ENCODE results near the gene MTHFR. TPM values are rescaled to one million over a fixed set of nuclear protein-coding genes. Genes with fewer than 3 reads are reported as not detected.

The MTHFR gene
- total and polyA plus RNA-seq, 2 of the 4 experiments (the other 2 are of a cell fraction): 7.3 to 7.4 TPM

DNA sequence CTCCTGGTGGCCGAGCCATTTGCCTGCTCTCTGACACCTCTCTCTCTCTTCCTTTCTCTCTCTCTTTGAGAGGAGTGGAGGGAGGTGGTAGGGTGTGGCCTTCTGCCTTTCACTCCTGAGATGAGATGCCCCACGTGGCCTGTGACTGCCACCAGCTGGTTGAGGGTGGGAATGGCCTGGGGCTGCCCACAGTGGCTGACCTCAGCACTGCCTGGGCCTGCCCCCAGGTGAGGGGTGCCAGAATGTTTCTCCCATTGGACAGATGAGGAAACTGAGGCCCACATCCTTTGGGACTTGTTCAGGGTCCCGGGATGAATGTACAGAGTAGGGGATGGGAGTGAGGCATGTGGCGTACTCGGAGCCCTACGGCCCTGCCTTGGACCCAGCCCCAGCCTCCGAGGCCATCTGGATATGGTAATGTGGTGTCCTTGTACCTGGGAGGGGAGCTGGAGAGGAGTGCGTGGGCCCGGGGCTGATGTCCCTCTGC, 56.5 kb downstream of the MTHFR start:
- in situ Hi-C loops (cut with MboI; ENCODE audit: low sequenced_read_pairs): no loop called here
- ATAC-seq (ENCODE audit: low read depth): peak; percentile 59

More for the DNA sequence above, 56.5 kb downstream of the MTHFR start:
- TF ChIP-seq, protein P1, sequence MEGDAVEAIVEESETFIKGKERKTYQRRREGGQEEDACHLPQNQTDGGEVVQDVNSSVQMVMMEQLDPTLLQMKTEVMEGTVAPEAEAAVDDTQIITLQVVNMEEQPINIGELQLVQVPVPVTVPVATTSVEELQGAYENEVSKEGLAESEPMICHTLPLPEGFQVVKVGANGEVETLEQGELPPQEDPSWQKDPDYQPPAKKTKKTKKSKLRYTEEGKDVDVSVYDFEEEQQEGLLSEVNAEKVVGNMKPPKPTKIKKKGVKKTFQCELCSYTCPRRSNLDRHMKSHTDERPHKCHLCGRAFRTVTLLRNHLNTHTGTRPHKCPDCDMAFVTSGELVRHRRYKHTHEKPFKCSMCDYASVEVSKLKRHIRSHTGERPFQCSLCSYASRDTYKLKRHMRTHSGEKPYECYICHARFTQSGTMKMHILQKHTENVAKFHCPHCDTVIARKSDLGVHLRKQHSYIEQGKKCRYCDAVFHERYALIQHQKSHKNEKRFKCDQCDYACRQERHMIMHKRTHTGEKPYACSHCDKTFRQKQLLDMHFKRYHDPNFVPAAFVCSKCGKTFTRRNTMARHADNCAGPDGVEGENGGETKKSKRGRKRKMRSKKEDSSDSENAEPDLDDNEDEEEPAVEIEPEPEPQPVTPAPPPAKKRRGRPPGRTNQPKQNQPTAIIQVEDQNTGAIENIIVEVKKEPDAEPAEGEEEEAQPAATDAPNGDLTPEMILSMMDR (conservative IDR thresholded peaks at IDR 0.05; ENCODE audit: low read depth, low read length): peak; percentile 20; the same call in 1 of the 2 replicates
- TF ChIP-seq MXI1 (IDR thresholded peaks at IDR 0.05; ENCODE audit: borderline replicate concordance, low read depth, low read length): no peak
- Histone ChIP-seq H2AFZ (replicated peaks; ENCODE audit: low read length, poor library complexity) (no peak overlapping the region), H3K4me3 (ENCODE audit: insufficient read depth, low read depth, low read length) (no peak overlapping the region), H3K14ac (replicated peaks; ENCODE audit: low read depth, low read length) (no peak overlapping the region), H2BK120ac (ENCODE audit: low read depth, low read length) (no peak overlapping the region), H4K91ac (ENCODE audit: insufficient read depth, low read depth, low read length) (no peak overlapping the region), H3K27me3 (ENCODE audit: control insufficient read depth, insufficient read depth, low read length) (no peaks in the 10 kb centered on the region), H3K36me3 (ENCODE audit: control insufficient read depth, insufficient read depth, low read length) (peaks cover 27% of the 10 kb centered on the region), H2BK20ac (ENCODE audit: low read depth, low read length) (no peak overlapping the region), H4K5ac (ENCODE audit: low read depth, low read length) (no peak overlapping the region), H2AK9ac (replicated peaks; ENCODE audit: low read depth, low read length, poor library complexity) (no peak overlapping the region), H3K4me1 (ENCODE audit: control insufficient read depth, insufficient read depth, low read length) (no peaks in the 10 kb centered on the region), H3K4ac (ENCODE audit: low read depth, low read length) (no peak overlapping the region), H3K9me1 (ENCODE audit: insufficient read depth, low read length) (no peaks in the 10 kb centered on the region), H4K20me1 (ENCODE audit: insufficient read depth, low read length) (no peaks in the 10 kb centered on the region), H3K9me3 (ENCODE audit: control insufficient read depth, insufficient read depth, low read length) (no peaks in the 10 kb centered on the region), H3K4me2 (ENCODE audit: low read depth, low read length) (no peak overlapping the region), H3K18ac (ENCODE audit: low read depth, low read length) (no peak overlapping the region), H3K23ac (ENCODE audit: low read depth, low read length) (no peak overlapping the region), H2AK5ac (ENCODE audit: low read depth, low read length) (no peak overlapping the region), H3K27ac (ENCODE audit: insufficient read depth, low read length) (no peak overlapping the region), H2BK15ac (ENCODE audit: low read depth, low read length) (no peak overlapping the region), H3K9ac (ENCODE audit: low read depth, low read length) (no peak overlapping the region), H4K8ac (ENCODE audit: low read depth in 2 of 2, low read length in 2 of 2) (no peak overlapping the region), H2BK5ac (ENCODE audit: low read depth, low read length, poor library complexity, severe bottlenecking) (no peak overlapping the region), H3K56ac (ENCODE audit: extremely low read depth, insufficient read depth, low read length) (no peak overlapping the region), H3K79me1 (ENCODE audit: low read depth in 1 of 2, low read length in 2 of 2) (no peaks in the 10 kb centered on the region)
- no peak for DNase-seq
- BruUV-seq (replicated peaks): no TSS peak
- POLR2A ChIA-PET (ENCODE audit: unreplicated experiment): no interaction called here
- CTCF ChIA-PET: no interaction called here
- dilution Hi-C loops (cut with HindIII; ENCODE audit: low sequenced_read_pairs, unreplicated experiment) (no loop called here), intact Hi-C loops (cut with micrococcal nuclease) (no loop called here)
- WGBS, 2 experiments (ENCODE audit: extremely low coverage in 2 of 2, insufficient read length in 1 of 2): no CpG with 5 or more reads among the region's 9 CpGs
